Activated T-helper 2 cell treated with anti-CD3 and anti-CD28 coated beads, Interferon-gamma antibody, Interleukin-2, Interleukin-4, amounts not matched to agents 10 μg/mL and 5 μg/mL and 100 μg/mL, durations not matched to agents 14 hours and 24 hours and 36 hours (primary cell): ENCODE results near the gene ANKLE2. TPM values are rescaled to one million over a fixed set of nuclear protein-coding genes. Genes with fewer than 3 reads are reported as not detected.
"Not testable (repeated sequence)": the region's sequence is repeated elsewhere in the genome, so short reads cannot be mapped to it uniquely, and the experiment has no call there.

Experiments
- DNase-seq: peaks from one replicate; pipeline ENCODE4 v3.0.0; 2021; ENCODE audit warnings: low spot score
- H3K27ac Mint-ChIP-seq: one replicate; pipeline ENCODE4 v1.8.0; 2021; ENCODE audit warnings: mixed read lengths
- H3K27me3 Mint-ChIP-seq: one replicate; pipeline ENCODE4 v1.8.0; 2021; ENCODE audit warnings: low read depth, mixed read lengths
- H3K36me3 Mint-ChIP-seq: one replicate; pipeline ENCODE4 v1.8.0; 2021; ENCODE audit warnings: low read depth, mixed read lengths
- H3K4me1 Mint-ChIP-seq: one replicate; pipeline ENCODE4 v1.8.0; 2021; ENCODE audit warnings: low read depth, mixed read lengths
- H3K4me3 Mint-ChIP-seq: one replicate; pipeline ENCODE4 v1.8.0; 2021; ENCODE audit warnings: low read depth, mild to moderate bottlenecking, moderate library complexity, mixed read lengths
- H3K9me3 Mint-ChIP-seq: one replicate; pipeline ENCODE4 v1.8.0; 2021; ENCODE audit warnings: mixed read lengths
- intact Hi-C: fragments of 100-400 bp; cut with micrococcal nuclease; formaldehyde crosslinking; loops from one replicate; pipeline ENCODE4 v1.15.1; 2023
- total RNA-seq: library from RNA; stranded (reverse); gene quantifications from 2 replicates; pipeline ENCODE4 v1.2.3, GENCODE V29; 2022

ANKLE2 gene
- total RNA-seq: 143 and 152 TPM in 2 replicates

DNA sequence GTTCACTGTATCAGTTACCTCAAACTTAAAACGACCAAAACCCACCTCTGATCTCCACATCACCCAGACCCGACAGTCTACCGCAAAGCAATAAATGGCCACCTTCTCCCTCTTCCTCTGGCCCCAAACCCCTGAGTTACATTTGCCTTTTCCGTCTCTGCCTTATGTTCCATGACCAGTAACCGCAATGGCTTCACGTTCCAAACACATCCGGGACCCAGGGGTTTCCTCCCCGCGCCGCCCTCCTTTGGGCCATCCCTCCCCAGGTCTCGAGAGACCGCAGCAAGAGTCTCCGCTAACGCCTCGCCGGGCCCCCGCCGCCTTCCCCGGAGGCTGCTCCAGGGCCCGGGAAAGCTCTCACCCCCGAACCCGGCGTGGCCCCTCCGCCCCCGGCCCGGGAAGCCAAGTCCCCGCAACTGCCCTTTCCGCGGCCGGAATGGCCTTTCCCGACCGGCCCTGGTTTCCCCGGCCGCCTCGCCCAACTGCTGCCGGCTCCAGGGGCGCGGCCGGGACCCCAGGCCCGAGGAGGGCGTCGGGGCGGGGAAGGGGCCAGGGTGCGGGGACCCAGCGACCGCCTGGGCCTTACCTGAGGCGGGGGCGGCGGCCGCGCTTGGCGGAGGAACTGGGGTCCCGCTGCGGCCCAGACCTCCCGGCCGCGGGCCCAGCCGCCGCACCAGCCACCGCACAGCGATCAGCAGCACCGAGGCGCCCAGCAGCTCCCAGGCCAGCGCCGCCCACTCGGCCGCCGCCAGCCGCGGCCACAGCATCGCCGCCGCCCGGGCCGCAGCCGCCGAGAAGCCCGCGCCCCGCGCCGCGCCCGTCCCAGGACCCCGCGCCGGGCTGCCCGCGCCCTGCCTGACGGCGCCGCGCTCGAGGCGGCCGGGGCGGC is at the start of gene ANKLE2:
ANKLE2 (minus strand) TSS at position 801 of the 889 bp plus-strand sequence; CDS start at position 767, 34 bp downstream.
- Mint-ChIP-seq H3K36me3 (peaks cover 32% of the 10 kb centered on the region), H3K27ac (peak within 1 kb of the TSS; percentile 97), H3K27me3 (no peaks in the 10 kb centered on the region), H3K9me3 (no peaks in the 10 kb centered on the region), H3K4me3 (peak within 1 kb of the TSS; percentile 94), H3K4me1 (peaks cover 19% of the 10 kb centered on the region)
- intact Hi-C loops: loop anchor here (2.0 to 10.0 kb wide), 6 partner anchors 46 to 321 kb away; partner anchors contain the start of genes GOLGA3, PGAM5, POLE and PXMP2
- DNase-seq: peak; percentile 74

DNA sequence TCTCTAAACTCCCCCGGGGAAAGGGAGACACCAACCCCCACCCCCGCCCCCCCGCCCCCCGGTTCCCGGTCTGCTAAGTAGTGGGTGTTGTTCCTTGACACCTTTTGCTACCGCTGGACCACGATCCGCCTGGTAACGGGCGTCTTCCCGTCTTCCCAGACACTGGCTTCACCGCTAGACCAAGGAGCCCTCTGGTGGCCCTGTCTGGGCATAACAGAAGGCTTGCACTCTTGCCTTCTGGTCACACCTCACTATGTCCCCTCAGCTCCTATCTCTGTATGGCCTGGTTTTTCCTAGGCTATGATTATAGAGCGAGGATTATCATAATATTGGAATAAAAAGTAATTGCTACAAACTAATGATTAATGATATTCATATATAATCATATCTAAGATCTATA is 47.8 kb upstream of the ANKLE2 start:
- H3K4me3 Mint-ChIP-seq, intact Hi-C loops, DNase-seq, H3K9me3 Mint-ChIP-seq, H3K27me3 Mint-ChIP-seq, H3K27ac Mint-ChIP-seq: not testable (repeated sequence)
- H3K4me1 Mint-ChIP-seq: peaks cover 20% of the 10 kb centered on the region
- peaks cover 69% of the 10 kb centered on the region for H3K36me3 Mint-ChIP-seq

DNA sequence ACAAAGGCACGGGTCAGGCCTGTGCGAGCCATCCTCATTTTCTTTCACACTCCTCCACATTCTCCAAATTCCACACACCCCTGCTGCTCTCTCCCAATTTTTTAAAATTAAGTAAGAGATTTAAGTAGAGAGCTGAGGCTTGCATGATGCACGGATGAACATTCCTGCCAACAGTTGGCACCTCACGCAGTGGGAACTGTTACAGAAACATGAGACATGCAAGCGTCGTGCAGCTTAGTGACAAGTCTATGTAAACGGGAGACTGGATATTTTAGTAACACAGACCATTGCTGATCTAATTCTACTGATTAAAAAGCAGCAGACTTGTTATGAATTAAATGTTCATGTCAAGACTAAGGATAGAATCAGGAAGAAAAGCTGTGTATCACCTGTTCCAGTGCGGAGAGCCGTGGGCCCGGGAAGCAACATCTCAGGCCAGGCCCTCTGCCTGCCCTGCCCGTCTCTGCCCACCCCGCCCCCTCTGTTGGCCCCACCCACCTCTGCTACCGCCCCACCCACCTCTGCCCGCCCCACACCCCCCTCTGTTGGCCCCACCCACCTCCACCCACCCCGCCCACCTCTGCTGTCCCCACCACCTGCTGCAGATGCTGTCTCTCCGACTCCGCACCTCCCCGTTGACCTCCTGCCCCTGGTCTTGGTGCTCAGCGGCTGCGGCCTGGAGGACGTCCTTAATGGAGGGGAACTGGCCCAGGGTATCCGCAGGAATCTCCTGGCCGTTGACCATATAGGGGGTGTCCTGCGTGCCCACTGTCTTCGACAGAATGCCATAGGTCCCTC is 45.9 kb upstream of the ANKLE2 start:
- peaks cover 75% of the 10 kb centered on the region for H3K36me3 Mint-ChIP-seq
- H3K4me3 Mint-ChIP-seq: no peak overlapping the region
- H3K9me3 Mint-ChIP-seq: peaks cover 5% of the 10 kb centered on the region
- H3K27me3 Mint-ChIP-seq: no peaks in the 10 kb centered on the region
- H3K4me1 Mint-ChIP-seq: peaks cover 17% of the 10 kb centered on the region
- DNase-seq: no peak
- intact Hi-C loops: no loop called here
- no peak overlapping the region for H3K27ac Mint-ChIP-seq

DNA sequence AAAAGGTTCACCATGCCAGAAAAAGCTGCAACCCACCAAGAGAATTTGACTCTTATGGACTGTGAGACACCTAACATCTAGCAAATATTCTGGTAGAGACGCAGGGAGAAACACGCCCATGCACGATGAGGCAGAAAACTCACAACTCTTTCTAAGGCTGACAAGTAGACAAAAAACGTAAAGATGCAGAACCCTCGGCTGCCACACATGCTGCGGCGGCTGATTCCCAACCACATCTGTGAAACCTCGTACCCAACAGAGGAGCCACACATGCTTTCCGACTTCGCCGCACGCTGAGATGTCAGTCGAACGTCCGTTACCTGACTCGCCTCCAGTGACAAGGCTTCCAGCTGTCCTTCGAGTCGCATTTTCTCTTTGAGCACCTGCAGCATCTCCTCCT is 45.2 kb upstream of the ANKLE2 start:
- Mint-ChIP-seq H3K9me3 (peaks cover 5% of the 10 kb centered on the region), H3K27ac (no peak overlapping the region), H3K4me3 (no peak overlapping the region), H3K36me3 (peaks cover 72% of the 10 kb centered on the region), H3K4me1 (peaks cover 14% of the 10 kb centered on the region), H3K27me3 (no peaks in the 10 kb centered on the region)
- intact Hi-C loops: no loop called here
- DNase-seq: no peak

DNA sequence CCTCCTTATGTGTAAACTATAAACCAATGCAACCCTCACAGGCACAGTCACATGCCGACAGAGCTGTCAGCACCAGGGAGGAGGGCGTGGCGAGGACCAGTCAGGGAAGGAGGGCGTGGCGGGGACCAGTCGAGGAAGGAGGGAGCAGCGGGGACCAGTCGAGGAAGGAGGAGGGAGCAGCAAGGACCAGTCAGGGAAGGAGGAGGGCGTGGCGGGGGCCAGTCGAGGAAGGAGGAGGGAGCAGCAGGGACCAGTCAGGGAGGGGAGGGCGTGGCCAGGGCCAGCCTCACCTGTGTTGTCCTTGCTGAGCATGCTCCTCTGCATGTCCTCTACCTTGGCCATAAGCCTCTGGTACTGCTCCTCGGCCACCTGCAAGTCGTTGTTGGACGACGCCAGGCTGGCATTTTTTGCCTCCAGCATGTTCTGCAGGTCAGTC is 42.8 kb upstream of the ANKLE2 start:
- peaks cover 72% of the 10 kb centered on the region for H3K36me3 Mint-ChIP-seq
- no peak for DNase-seq
- peaks cover 10% of the 10 kb centered on the region for H3K4me1 Mint-ChIP-seq
- no peak overlapping the region for H3K4me3 Mint-ChIP-seq
- no peaks in the 10 kb centered on the region for H3K9me3 Mint-ChIP-seq
- intact Hi-C loops: no loop called here
- H3K27ac Mint-ChIP-seq: no peak overlapping the region
- H3K27me3 Mint-ChIP-seq: no peaks in the 10 kb centered on the region

DNA sequence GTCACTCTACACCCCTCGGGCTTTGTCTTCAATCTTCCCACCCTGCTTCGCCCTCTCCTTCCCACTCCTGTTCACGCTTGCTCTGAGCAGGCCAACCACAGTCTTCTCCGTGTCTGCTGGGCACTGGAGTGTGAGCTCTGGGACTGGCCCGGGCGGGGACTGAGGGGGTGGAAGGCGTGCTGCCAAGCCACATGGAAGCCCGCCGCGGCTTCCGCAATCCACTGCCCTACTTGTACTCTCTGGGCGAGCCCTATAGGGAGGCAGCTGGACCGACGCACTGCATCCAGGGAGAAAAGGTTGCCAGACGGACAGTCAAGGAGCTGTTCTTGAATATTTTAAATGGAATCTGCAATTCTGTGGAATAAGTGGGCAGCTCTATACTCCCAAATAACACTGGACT is 42.3 kb upstream of the ANKLE2 start:
- Mint-ChIP-seq H3K27me3 (no peaks in the 10 kb centered on the region), H3K9me3 (no peaks in the 10 kb centered on the region), H3K4me3 (no peak overlapping the region), H3K27ac (no peak overlapping the region), H3K36me3 (peaks cover 70% of the 10 kb centered on the region), H3K4me1 (peaks cover 10% of the 10 kb centered on the region)
- intact Hi-C loops: no loop called here
- DNase-seq: no peak

DNA sequence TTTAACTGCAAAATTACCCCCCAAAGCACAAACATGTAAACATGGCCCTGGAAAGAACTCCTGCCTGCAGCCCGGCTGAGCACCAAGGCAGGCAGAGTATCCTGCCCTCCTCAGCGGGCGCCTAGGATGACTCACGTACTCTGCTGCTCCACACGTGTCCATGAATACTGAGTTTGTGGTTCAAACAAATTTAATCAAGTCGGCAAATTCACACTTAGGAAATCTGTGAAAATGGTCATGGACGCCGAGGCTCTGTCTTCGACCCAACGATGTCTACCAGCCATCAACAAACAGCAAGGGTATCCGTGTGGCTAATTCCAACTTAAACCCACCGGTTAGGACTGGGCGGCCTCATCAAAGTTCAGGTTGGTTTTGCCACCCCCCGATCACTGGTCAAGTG is 41.5 kb upstream of the ANKLE2 start:
- intact Hi-C loops: no loop called here
- Mint-ChIP-seq H3K27ac (no peak overlapping the region), H3K27me3 (no peaks in the 10 kb centered on the region), H3K36me3 (peaks cover 62% of the 10 kb centered on the region), H3K4me3 (no peak overlapping the region), H3K9me3 (no peaks in the 10 kb centered on the region), H3K4me1 (peaks cover 10% of the 10 kb centered on the region)
- no peak for DNase-seq

DNA sequence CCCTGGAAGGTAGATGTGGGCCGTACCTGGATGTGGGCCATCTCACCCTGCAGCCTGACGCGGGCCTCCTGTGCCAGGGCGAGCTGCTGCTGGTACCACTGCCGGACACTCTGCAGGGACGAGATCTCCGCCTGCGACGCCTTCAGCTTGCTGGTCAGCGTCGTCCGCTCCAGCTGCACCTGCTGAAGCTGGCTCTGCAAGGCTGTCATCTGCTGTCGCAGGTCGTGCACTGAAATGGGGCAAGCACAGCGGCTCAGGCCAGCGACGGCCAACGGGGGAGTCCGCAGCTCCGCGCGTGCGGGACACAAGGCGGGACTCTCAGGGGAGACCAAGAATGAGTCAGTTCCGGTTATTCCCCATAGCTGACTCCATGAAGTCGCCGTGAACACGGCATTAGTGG is 40.1 kb upstream of the ANKLE2 start:
- intact Hi-C loops: no loop called here
- no peaks in the 10 kb centered on the region for H3K27me3 Mint-ChIP-seq
- peaks cover 60% of the 10 kb centered on the region for H3K36me3 Mint-ChIP-seq

DNA sequence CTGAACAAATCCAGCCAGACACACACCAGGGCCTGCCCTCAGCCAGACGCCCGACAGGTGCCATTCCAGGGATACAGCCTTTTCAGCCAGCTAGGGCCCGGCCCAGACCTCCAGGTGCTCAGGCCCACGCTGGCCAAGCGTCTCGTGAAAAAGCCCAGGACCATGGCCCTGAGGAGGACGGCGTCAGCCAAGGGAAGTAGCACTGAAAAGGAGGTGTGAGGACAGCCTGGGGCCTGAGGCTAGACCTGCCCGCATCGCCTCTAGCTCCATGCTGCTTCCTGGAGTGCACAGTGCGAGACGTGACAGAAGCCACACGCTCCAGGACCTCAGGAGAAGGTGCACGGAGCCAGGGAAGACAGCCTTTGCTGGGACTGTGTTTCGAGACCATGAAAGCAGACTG is 37.2 kb upstream of the ANKLE2 start:
- Mint-ChIP-seq H3K27ac (no peak overlapping the region), H3K4me1 (no peaks in the 10 kb centered on the region), H3K9me3 (no peaks in the 10 kb centered on the region), H3K27me3 (no peaks in the 10 kb centered on the region), H3K36me3 (peaks cover 69% of the 10 kb centered on the region), H3K4me3 (no peak overlapping the region)
- DNase-seq: no peak
- intact Hi-C loops: no loop called here

More for the DNA sequence above, 40.1 kb upstream of the ANKLE2 start:
- H3K27ac Mint-ChIP-seq: no peak overlapping the region
- no peak for DNase-seq
- no peaks in the 10 kb centered on the region for H3K9me3 Mint-ChIP-seq
- H3K4me3 Mint-ChIP-seq: no peak overlapping the region
- H3K4me1 Mint-ChIP-seq: peaks cover 5% of the 10 kb centered on the region

DNA sequence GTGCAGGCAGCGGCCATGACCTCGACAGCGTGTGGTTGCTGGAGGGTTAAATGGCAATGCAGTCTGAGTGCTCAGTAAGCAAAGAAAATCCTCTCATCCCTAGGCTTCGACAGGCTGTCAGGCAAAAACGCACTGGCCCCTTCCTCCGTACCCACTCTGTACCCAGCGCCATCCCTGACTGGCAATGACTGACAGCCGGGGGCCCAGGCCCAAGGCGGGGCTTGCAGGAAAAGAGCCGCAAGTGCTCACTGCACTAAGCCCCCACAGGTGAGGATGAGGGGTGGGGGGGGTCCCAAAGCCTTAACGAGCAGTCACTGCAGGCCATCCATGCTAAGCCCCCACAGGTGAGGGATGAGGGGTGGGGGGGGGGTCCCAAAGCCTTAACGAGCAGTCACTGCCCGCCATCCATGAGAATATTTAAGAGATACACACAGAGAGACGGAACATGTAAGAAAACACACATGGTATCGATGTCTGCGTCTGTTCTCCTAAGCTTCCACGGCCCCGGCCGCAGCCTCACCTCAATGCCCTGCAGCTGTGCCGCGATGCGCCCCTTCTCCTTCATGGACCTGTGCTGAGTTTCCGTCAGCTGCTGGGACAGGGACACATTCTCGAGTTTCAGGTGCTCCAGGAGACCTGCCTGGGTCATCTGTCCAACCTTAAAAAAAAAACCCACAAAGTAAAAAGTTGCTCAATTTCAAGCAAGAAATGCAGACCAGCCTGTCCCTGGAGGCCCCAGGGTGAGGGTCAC is 36.4 kb upstream of the ANKLE2 start:
- Mint-ChIP-seq H3K27ac (no peak overlapping the region), H3K9me3 (no peaks in the 10 kb centered on the region), H3K36me3 (peaks cover 63% of the 10 kb centered on the region), H3K4me1 (no peaks in the 10 kb centered on the region), H3K27me3 (no peaks in the 10 kb centered on the region), H3K4me3 (no peak overlapping the region)
- intact Hi-C loops: no loop called here
- DNase-seq: no peak

DNA sequence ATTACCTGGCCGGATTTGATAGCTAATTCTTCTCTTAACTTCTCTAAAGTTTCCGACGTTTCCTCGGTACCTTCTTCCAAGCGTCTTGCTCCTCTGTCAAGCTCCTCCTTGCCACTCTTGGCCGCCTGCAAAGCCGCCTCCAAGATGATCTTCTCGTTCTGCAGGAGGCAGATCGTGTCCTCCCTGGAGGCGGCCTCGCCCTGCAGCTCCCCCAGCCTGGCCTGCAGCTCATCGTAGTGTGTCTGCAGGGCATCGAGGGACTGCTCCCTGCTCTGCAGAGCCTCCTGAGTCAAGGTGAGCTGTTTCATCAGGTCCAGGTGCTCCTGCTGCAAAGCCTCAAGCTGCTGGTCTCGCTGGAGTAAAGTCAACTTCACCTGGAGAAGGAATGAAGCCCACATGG is 34.2 kb upstream of the ANKLE2 start:
- DNase-seq: no peak
- Mint-ChIP-seq H3K36me3 (peaks cover 61% of the 10 kb centered on the region), H3K9me3 (no peaks in the 10 kb centered on the region), H3K4me1 (no peaks in the 10 kb centered on the region), H3K27me3 (no peaks in the 10 kb centered on the region), H3K4me3 (no peak overlapping the region), H3K27ac (no peak overlapping the region)
- intact Hi-C loops: no loop called here

DNA sequence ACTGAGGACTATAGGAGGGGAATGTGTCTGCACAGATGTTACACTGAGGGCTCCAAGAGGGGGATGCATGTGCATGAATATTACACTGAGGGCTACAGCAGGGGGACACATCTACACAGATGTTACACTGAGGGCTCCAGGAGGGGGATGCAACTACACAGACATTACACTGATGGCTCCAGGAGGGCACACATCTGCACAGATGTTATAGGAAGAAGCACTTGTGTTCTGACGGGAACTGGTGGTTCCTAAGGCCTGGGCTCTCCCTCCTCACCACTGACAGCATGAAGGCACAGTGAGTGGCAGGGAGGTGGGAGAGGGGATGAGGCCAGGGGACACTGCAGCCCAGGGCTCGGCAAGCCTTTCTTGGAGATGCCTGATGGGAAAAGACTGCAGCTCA is 30.3 kb upstream of the ANKLE2 start:
- DNase-seq, H3K27ac Mint-ChIP-seq, H3K4me3 Mint-ChIP-seq, H3K27me3 Mint-ChIP-seq, H3K4me1 Mint-ChIP-seq, H3K9me3 Mint-ChIP-seq, intact Hi-C loops: not testable (repeated sequence)
- peaks cover 68% of the 10 kb centered on the region for H3K36me3 Mint-ChIP-seq
